Ishikawa (cell line): Measurements from ENCODE around the gene ATG7.

Experiments used
- CREB1 ChIP-seq: IDR thresholded peaks from 2 replicates; pipeline ENCODE4 v1.6.1; 2012; ENCODE audit warnings: low read depth
- EP300 ChIP-seq: IDR thresholded peaks from 2 replicates; pipeline ENCODE4 v1.6.1; 2012; ENCODE audit warnings: borderline replicate concordance
- FOXM1 ChIP-seq: IDR thresholded peaks from 2 replicates; pipeline ENCODE4 v1.6.1; 2012; ENCODE audit warnings: low read depth, borderline replicate concordance
- NFIC ChIP-seq: IDR thresholded peaks from 2 replicates; pipeline ENCODE4 v1.6.1; 2012

- TF ChIP-seq FOXM1: no peak
- TF ChIP-seq CREB1: no peak
- TF ChIP-seq EP300: no peak
- TF ChIP-seq NFIC: no peak
Observed at GRCh38 chr3:11587766-11588165, 315.6 kb downstream of the ATG7 start.
